Activated T-cell treated with anti-CD3 and anti-CD28 coated beads, Interleukin-2, amount 50 U/mL, for 72 hours (primary cell): ENCODE measurements around the gene ARSB. TPM values are rescaled to one million over a fixed set of nuclear protein-coding genes. Genes with fewer than 3 reads are reported as not detected.
"Not testable (repeated sequence)": the region's sequence is repeated elsewhere in the genome, so short reads cannot be mapped to it uniquely, and the experiment has no call there.

ENCODE experiments used
- ATAC-seq, 2 donors: fragments of 150-1000 bp; cut with Tn5 transposase; replicated peaks in 1 of 2; 2 replicates each; pipeline ENCODE4 v1.10.0; 2021; ENCODE audit warnings: moderate library complexity in 2 of 2, mild to moderate bottlenecking in 1 of 2
- DNase-seq, 2 donors: peaks; one replicate each; pipeline ENCODE4 v3.0.0; 2021 to 2022; ENCODE audit warnings: mixed read lengths in 1 of 2
- H3K27ac Mint-ChIP-seq: one replicate; pipeline ENCODE4 v1.8.0; 2022; ENCODE audit warnings: mild to moderate bottlenecking, moderate library complexity, mixed read lengths
- H3K27me3 Mint-ChIP-seq: one replicate; pipeline ENCODE4 v1.8.0; 2022; ENCODE audit warnings: low read depth, mixed read lengths
- H3K36me3 Mint-ChIP-seq, 2 donors: one replicate each; pipeline ENCODE4 v1.8.0; 2022; ENCODE audit warnings: mixed read lengths in 2 of 2, mild to moderate bottlenecking in 1 of 2; ENCODE audit not compliant: insufficient read depth in 2 of 2
- H3K4me1 Mint-ChIP-seq: one replicate; pipeline ENCODE4 v1.8.0; 2022; ENCODE audit warnings: low read depth, mixed read lengths
- H3K4me3 Mint-ChIP-seq, 2 donors: one replicate each; pipeline ENCODE4 v1.8.0; 2022; ENCODE audit warnings: mild to moderate bottlenecking in 2 of 2, mixed read lengths in 2 of 2, moderate library complexity in 2 of 2
- H3K9me3 Mint-ChIP-seq, 2 donors: one replicate each; pipeline ENCODE4 v1.8.0; 2022; ENCODE audit warnings: mixed read lengths in 2 of 2
- total RNA-seq, 2 donors: library from RNA; stranded (reverse); gene quantifications; one replicate each; pipeline ENCODE4 v1.2.3, GENCODE V29; 2022

ARSB gene
- total RNA-seq, 2 donors from 2014 or later, result 12.4 to 15.3 TPM

DNA sequence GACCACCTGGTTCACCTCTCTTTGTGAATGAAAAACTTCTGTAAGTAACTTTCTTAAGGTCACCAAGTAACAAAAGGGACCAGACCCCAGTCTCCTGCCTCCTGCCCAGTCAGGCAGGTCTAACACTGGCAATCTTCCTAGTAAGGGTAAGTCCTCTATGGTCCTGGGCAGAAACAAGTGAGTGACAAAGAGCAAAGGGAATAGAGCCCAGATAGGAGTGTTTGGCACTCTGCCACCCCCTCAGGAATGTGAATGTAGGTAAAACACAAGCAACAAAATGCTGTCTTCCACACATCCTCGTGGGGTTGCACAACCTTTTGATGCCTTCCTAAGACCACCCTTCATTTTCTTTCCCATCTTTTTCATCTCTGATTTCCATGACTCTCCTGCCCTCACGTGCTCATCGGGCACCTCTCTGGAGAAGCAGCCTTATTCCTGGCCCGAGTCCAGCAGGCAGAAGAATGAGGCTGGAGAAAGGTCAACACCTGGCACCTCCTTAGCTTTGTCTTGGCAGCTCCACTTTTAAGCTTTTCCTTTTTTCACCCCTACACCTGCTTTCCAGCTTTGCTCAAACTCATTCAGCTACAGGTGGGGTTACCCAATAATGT, 246.3 kb downstream of the ARSB start:
- no peak overlapping the region for H3K4me3 Mint-ChIP-seq
- no peaks in the 10 kb centered on the region for H3K9me3 Mint-ChIP-seq
- no peaks in the 10 kb centered on the region for H3K36me3 Mint-ChIP-seq

GRCh38 chr5:78738104-78738503, 247.0 kb downstream of the ARSB start:
- H3K4me1 Mint-ChIP-seq, result no peaks in the 10 kb centered on the region
- H3K36me3 Mint-ChIP-seq, result no peaks in the 10 kb centered on the region
- ATAC-seq (no peak), DNase-seq (no peak)
- H3K27me3 Mint-ChIP-seq, result peaks cover 7% of the 10 kb centered on the region
- H3K4me3 Mint-ChIP-seq, result no peak overlapping the region
- H3K9me3 Mint-ChIP-seq, result no peaks in the 10 kb centered on the region
- no peak overlapping the region for H3K27ac Mint-ChIP-seq

More for the DNA sequence above, 246.3 kb downstream of the ARSB start:
- Mint-ChIP-seq H3K27ac (no peak overlapping the region), H3K4me1 (no peaks in the 10 kb centered on the region), H3K27me3 (no peaks in the 10 kb centered on the region)
- no peak for ATAC-seq
- no peak for DNase-seq

GRCh38 chr5:78735834-78736463, 249.2 kb downstream of the ARSB start:
- Mint-ChIP-seq H3K27me3 (peaks cover 7% of the 10 kb centered on the region), H3K4me1 (no peaks in the 10 kb centered on the region), H3K36me3 (no peaks in the 10 kb centered on the region), H3K4me3 (no peak overlapping the region), H3K27ac (no peak overlapping the region), H3K9me3 (no peaks in the 10 kb centered on the region)
- DNase-seq (no peak), ATAC-seq (no peak)

GRCh38 chr5:78734950-78735349, 250.2 kb downstream of the ARSB start:
- Mint-ChIP-seq H3K27me3 (peaks cover 7% of the 10 kb centered on the region), H3K36me3 (no peaks in the 10 kb centered on the region), H3K9me3 (peaks cover 1 to 3% of the 10 kb centered on the region in 2 donors), H3K4me3 (no peak overlapping the region), H3K4me1 (no peaks in the 10 kb centered on the region), H3K27ac (no peak overlapping the region)
- ATAC-seq, result no peak
- no peak for DNase-seq

DNA sequence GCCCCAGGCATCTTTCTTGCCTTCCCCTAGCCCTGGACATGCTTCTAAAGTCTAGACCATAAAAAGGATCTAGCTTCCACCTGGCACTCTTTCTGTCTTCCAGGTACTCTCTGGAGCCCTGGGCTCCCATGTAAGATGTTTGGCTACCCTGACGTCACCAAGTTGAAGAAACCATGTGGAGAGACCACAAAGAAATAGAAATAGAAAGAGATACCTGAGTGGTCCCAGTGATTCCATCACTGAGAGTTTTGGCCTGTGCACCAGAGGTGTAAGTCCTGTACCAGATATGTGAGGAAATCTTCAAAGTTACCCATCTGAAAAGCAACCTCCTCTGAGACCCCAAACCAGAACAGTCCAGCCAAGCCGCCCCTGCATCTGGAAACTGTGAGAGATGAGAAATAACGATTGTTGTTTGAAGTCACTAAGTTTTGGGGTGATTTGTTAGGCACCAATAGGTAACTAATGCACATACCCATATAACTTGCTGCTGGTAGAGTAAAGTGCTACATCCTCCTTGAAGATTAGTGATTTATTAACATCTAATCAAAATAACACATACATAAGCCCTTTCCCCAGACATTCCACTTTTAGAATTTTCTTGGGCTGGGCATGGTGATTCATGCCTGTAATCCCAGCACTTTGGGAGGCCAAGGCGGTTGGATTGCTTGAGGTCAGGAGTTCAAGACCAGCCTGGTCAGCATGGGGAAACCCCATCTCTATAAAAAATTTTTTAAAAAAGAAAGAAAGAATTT, 250.8 kb downstream of the ARSB start:
- Mint-ChIP-seq H3K4me1 (no peaks in the 10 kb centered on the region), H3K36me3 (no peaks in the 10 kb centered on the region), H3K4me3 (no peak overlapping the region), H3K27ac (no peak overlapping the region), H3K9me3 (peaks cover 1 to 3% of the 10 kb centered on the region in 2 donors), H3K27me3 (peaks cover 7% of the 10 kb centered on the region)
- ATAC-seq (no peak), DNase-seq (no peak)

DNA sequence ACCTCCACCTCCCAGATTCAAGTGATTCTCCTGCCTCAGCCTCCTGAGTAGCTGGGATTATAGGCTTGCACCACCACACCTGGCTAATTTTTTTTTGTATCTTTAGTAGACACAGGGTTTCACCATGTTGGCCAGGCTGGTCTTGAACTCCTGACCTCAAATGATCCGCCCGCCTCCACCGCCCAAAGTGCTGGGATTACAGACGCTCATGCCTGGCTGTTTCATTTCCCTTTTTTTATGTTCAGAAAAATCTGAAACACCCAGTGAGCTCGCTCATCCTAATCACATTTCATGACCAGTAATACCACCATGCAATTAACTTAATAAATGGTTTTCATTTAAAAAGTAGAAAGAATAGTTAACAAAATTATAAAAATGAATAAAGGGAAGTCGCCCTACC, 252.4 kb downstream of the ARSB start:
- not testable (repeated sequence) for H3K4me3 Mint-ChIP-seq, DNase-seq, ATAC-seq, H3K27ac Mint-ChIP-seq, H3K36me3 Mint-ChIP-seq, H3K4me1 Mint-ChIP-seq, H3K9me3 Mint-ChIP-seq, H3K27me3 Mint-ChIP-seq

- Mint-ChIP-seq H3K4me3 (no peak overlapping the region), H3K36me3 (no peaks in the 10 kb centered on the region), H3K9me3 (peaks cover 1 to 3% of the 10 kb centered on the region in 2 donors), H3K27me3 (peaks cover 7% of the 10 kb centered on the region), H3K27ac (no peak overlapping the region), H3K4me1 (no peaks in the 10 kb centered on the region)
- ATAC-seq, result no peak
- DNase-seq, result no peak
Observed at GRCh38 chr5:78731884-78732283, 253.2 kb downstream of the ARSB start.

DNA sequence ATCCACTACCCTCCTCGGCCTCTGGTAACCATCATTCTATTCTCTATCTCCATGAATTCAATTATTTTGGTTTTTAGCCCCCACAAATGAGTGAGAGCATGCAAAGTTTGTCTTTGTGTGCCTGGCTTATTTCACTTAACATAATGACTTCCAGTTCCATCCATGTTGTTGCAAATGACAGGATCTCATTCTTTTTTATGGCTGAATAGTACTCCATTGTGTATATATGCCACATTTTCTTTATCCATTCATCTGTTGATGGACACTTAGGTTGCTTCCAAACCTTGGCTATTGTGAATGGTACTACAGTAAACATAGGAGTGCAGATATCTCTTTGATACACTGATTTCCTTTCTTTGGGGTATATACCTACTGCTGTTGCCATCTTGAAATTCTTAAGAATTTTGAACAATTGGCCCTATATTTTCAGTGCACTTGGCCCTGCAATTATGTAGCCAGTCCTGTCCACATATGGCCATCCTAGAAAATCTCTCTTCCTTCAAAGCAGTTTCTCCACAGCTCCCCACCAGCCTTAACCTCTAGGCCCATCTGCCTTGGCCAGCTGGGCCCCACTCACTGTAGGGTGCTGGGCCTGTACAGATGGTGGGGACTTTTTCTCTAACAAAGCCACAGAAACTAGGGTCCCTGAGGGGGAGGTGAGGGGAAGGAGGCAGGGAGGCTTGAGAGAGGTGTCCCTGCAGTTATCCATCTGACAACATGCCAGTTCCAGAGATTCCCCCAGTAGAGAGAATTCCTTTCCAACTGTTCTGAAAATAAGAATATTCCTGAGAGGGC, 254.6 kb downstream of the ARSB start:
- Mint-ChIP-seq H3K9me3 (peaks cover 1 to 3% of the 10 kb centered on the region in 2 donors), H3K4me3 (no peak overlapping the region), H3K27ac (no peak overlapping the region), H3K36me3 (no peaks in the 10 kb centered on the region), H3K27me3 (peaks cover 7% of the 10 kb centered on the region), H3K4me1 (no peaks in the 10 kb centered on the region)
- DNase-seq (no peak), ATAC-seq (no peak)

GRCh38 chr5:78727786-78728761, 257.0 kb downstream of the ARSB start:
- no peak overlapping the region for H3K27ac Mint-ChIP-seq
- DNase-seq, result no peak
- H3K36me3 Mint-ChIP-seq, result no peaks in the 10 kb centered on the region
- H3K4me3 Mint-ChIP-seq, result no peak overlapping the region
- no peaks in the 10 kb centered on the region for H3K4me1 Mint-ChIP-seq
- H3K27me3 Mint-ChIP-seq, result no peaks in the 10 kb centered on the region
- no peak for ATAC-seq
- H3K9me3 Mint-ChIP-seq, result peaks cover 1 to 3% of the 10 kb centered on the region in 2 donors

Other genes starting within 250 kb of the ARSB start
- 10 to 100 TPM; 19.2 to 21.4 TPM for gene DMGDH, start 84.4 kb upstream of the ARSB start, total RNA-seq
- gene BHMT2, start 84.5 kb upstream of the ARSB start, total RNA-seq, result not detected
- not detected for gene BHMT, start 126.5 kb upstream of the ARSB start, total RNA-seq